ENCODE measurements around the gene SLC25A25. TPM values are rescaled to one million over a fixed set of nuclear protein-coding genes. Genes with fewer than 3 reads are reported as not detected.

Gene SLC25A25
- total and polyA plus RNA-seq, 9 of the 15 experiments (the other 6 are each of a cell fraction or from before 2014, with no cell fraction given): 0.07 to 35.9 (median 23.2) TPM

- TF ChIP-seq FOXM1 (IDR thresholded peaks at IDR 0.05; ENCODE audit: low read depth): peak; percentile 29; the same call in 1 of the 2 replicates
- TF ChIP-seq FOXM1 (CRISPR knock-in tag; IDR thresholded peaks at IDR 0.05; ENCODE audit: low read depth): no peak
- no peak for TF ChIP-seq KLF6 (CRISPR knock-in tag; IDR thresholded peaks at IDR 0.05; ENCODE audit: borderline replicate concordance)
Measured at GRCh38 chr9:128049843-128050242, 18.2 kb upstream of the SLC25A25 start (continued).

GRCh38 chr9:128051932-128052709, 15.9 kb upstream of the SLC25A25 start:
- ChIA-PET CTCF (ENCODE audit: low intra/inter-chr PET ratio) (no interaction called here), POLR2A (interaction anchor here (0.6 to 2.0 kb wide), 6 partner anchors 10 to 103 kb away, joined by 3 to 14 read pairs (median 4); partner anchors contain the start of gene NAIF1)
- Histone ChIP-seq H3K27me3 (ENCODE audit: control insufficient read depth in 2 of 2, insufficient read depth in 2 of 2, low read length in 2 of 2) (no peaks in the 10 kb centered on the region), H3K9ac (ENCODE audit: insufficient read depth in 1 of 2, low read depth in 2 of 2, low read length in 2 of 2) (peak overlapping the region in 1 of 2 experiments; percentile 77; a peak in 2 of 4 replicates), H3K9me1 (ENCODE audit: control insufficient read depth, insufficient read depth, low read length) (no peaks in the 10 kb centered on the region), H3K36me3 (ENCODE audit: control insufficient read depth, insufficient read depth, low read length) (no peaks in the 10 kb centered on the region), H4K20me1 (replicated peaks; ENCODE audit: control insufficient read depth, insufficient read depth, low read length) (no peaks in the 10 kb centered on the region), H3K4me3 (no peak overlapping the region), H3K79me2 (ENCODE audit: control insufficient read depth, insufficient read depth, low read length) (no peaks in the 10 kb centered on the region), H3K4me1 (replicated peaks in 1 of 2; ENCODE audit: control insufficient read depth in 2 of 2, insufficient read depth in 2 of 2, low read length in 2 of 2) (peaks cover 10 to 11% of the 10 kb centered on the region in 2 experiments; a peak in 4 of 5 replicates), H3K4me2 (ENCODE audit: insufficient read depth, low read length) (no peak overlapping the region), H3K9me3 (replicated peaks; ENCODE audit: control insufficient read depth, insufficient read depth, low read depth, low read length) (no peaks in the 10 kb centered on the region), H3K27ac (ENCODE audit: extremely low read depth, low read depth, low read length) (no peak overlapping the region), H2AFZ (ENCODE audit: low read depth, low read length) (peak overlapping the region; percentile 34; the same call in 1 of the 2 replicates)
- no peak for DNase-seq (ENCODE audit: extremely low read depth in 1 of 4, low spot score in 3 of 4)
- no peak for ATAC-seq
- no peak for FAIRE-seq
- WGBS (ENCODE audit: insufficient coverage, low coverage, missing lambda C conversion rate): 65% methylated on average over 15 of the region's 15 CpGs
- TF ChIP-seq ZBTB7A (IDR thresholded peaks at IDR 0.05; ENCODE audit: borderline replicate concordance, control insufficient read depth, low read depth, low read length) (0 out of 2 replicates have a peak, but pooled peaks have one; percentile 11), HNRNPUL1 (IDR thresholded peaks at IDR 0.05; ENCODE audit: low read length) (no peak)
- intact Hi-C loops (cut with micrococcal nuclease): no loop called here
- in situ Hi-C loops (cut with MboI): no loop called here
- BruUV-seq (replicated peaks): no TSS peak
